Stimulated activated CD4-positive, alpha-beta T cell treated with anti-CD3 and anti-CD28 coated beads, Interleukin-4, amount 100 ng/mL, for 24 hours (primary cell): Measurements from ENCODE around the gene MT1F.
"Not testable (repeated sequence)": the region's sequence is repeated elsewhere in the genome, so short reads cannot be mapped to it uniquely, and the experiment has no call there.

Source experiments
- DNase-seq: peaks from one replicate; pipeline ENCODE4 v3.0.0-alpha.2; 2020

The MT1F gene

GRCh38 chr16:56645838-56646237, 11.9 kb upstream of the MT1F start:
- no peak for DNase-seq

GRCh38 chr16:56647641-56648431, 9.9 kb upstream of the MT1F start:
- DNase-seq: no peak

DNA sequence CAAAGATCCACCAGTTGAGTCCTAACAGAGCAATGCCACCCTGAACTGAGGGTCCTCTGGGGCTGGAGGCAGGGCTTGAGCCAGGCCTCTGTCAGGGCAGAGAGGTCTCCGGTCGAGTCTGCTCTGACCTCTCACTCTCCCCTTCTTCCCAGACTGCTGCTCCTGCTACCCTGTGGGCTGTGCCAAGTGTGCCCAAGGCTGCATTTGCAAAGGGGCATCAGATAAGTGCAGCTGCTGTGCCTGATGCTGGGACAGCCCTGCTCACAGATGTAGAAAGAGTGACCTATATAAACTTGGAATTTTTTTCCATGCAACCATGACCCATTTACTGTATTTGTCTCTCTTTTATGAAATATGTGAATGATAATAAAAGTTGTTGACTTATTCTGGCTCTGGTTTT, 8.5 kb upstream of the MT1F start:
- no peak for DNase-seq

DNA sequence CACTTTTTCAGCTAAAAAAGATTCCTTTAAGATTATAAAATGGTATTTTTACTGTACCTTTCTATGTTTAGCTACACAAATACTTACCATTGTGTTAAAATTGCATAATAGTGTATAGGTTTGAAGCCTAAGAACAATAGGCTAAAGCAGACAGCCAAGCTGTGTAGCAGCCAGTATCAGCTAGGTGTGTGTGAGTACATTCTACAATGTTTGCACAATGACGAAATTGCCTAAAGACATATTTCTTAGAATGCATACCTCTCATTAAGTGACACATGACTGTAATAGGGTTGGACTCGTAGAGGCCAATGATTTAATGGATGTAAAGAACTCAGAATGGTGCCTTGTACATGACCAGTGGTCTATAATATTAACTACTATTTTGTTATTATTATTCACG, 7.9 kb upstream of the MT1F start:
- no peak for DNase-seq

- no peak for DNase-seq
These were observed 6.2 kb upstream of the MT1F start, which contains the start of gene MT1B for GRCh38 chr16:56651586-56651985. TSS of gene MT1B (plus strand) at chr16:56651886. CDS start at chr16:56651954, 68 bp downstream.

GRCh38 chr16:56652600-56652999, 5.2 kb upstream of the MT1F start:
- no peak for DNase-seq

DNA sequence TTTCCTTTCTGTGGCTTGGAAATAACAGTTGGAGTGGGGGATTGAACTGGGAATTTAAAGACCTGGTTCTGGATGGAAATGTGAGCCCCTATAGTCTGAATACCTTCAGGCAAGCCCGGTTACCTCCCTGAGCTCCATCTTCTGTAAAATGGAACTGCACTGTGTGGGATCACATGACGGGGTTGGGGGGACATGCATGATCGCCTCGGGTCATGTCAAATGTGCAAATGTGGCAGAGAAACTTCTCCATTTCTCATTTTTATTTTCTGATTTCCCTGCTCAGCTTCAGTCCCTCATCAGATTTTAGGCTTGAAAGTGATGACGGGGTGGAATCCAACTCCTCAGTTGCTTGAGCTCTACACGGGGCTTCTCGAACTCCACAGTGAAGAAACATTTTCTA, 4.5 kb upstream of the MT1F start:
- DNase-seq: no peak

GRCh38 chr16:56658327-56658875, 642 bp downstream of the MT1F start:
- DNase-seq: no peak

DNA sequence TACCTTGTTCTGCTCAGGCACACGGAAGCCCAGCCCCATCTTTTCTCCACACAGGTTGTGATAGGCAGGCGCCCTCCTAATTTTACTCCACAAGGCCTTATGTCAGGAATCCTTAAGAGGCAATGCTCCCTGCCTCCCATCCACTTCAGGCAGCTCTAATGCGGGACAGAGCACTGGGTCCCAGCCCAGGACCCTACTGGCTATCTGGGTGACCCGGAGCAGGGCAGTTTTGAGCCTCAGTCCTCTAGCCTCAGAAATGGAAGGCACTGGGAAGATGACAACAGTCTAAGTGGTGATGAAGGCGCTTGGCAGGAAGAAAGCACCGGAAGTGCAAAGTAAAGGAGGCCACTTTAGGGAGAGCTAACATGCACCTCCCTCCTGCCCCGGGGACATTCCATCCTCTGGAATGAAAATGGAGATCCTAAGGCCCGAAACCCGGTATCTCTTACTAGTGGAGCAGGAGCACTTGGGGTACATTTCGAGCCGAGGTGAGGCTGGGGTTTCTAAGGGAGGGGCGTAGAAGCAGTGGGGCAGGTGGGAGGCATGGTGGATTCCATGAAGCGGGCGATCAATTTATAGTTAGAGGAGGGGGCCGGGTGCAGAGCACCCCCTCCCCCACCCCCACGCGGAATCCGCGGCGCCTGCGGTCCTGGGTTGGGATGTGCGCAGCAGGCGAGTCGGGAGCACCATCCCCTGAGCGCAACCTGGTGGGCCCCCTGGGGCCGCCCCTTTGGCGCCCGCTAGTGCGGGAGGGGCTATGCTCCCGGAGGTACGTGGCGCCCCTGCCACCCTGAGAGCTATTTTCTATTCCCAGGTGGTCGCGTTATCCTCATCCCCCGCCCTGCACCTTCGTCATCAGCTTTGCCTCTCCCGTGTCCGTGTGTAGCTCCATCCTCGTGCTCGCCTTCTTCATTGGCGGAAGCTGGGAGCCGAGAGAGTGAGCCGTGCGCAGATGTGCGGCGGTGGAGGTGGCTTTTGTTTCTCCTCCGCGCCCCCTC, 4.9 kb downstream of the MT1F start:
- DNase-seq: peak; percentile 47

GRCh38 chr16:56664506-56664905, 6.7 kb downstream of the MT1F start:
- DNase-seq: no peak

DNA sequence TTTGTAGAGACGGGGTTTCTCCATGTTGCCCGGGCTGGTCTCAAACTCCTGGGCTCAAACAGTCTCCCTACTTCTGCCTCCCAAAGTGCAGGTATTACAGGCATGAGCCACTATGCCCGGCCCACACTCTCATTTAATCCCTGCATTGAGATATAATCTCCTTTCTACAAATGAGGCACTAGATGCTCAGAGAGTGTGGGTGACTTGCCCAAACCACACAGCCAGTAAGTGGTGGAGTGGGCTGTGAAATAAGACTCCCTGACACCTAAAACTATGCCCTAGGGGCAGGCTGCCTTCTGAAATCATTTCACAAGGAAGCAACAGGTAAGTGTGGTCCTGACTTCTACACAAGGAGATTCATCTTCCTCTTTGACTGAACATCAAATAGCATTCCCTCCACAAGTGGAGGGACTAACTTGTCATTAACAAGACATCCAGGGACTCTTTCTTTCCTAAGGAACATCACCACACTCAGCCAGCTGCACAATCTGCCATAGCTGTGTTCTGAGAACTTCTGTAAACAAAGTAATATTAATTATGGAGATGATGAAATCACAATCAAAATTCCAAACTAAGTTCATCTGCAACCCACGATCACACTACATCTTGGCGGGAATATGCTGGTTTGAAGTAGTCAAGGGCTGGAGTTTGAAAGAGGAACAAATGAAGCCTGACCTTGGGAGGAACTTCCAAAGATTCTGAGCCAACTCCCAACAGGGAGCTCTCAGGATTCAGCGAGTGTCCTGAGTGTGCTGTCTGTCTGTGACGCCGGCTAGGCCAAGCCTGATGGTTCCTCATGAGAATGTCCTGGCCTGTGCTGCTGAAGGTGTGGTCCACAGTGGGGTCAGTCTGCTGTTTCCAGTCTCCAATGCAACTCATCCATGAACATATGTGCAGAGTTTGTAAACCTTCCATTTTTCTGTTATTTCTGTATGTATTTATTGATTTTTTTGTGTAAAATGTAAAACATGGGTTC, 7.8 kb downstream of the MT1F start:
- not testable (repeated sequence) for DNase-seq

GRCh38 chr16:56667581-56668571, 10.1 kb downstream of the MT1F start, which contains the start of gene MT1G:
TSS of gene MT1G (minus strand) at chr16:56668065. CDS start at chr16:56667993, 72 bp downstream.
- peak; percentile 30 for DNase-seq

DNA sequence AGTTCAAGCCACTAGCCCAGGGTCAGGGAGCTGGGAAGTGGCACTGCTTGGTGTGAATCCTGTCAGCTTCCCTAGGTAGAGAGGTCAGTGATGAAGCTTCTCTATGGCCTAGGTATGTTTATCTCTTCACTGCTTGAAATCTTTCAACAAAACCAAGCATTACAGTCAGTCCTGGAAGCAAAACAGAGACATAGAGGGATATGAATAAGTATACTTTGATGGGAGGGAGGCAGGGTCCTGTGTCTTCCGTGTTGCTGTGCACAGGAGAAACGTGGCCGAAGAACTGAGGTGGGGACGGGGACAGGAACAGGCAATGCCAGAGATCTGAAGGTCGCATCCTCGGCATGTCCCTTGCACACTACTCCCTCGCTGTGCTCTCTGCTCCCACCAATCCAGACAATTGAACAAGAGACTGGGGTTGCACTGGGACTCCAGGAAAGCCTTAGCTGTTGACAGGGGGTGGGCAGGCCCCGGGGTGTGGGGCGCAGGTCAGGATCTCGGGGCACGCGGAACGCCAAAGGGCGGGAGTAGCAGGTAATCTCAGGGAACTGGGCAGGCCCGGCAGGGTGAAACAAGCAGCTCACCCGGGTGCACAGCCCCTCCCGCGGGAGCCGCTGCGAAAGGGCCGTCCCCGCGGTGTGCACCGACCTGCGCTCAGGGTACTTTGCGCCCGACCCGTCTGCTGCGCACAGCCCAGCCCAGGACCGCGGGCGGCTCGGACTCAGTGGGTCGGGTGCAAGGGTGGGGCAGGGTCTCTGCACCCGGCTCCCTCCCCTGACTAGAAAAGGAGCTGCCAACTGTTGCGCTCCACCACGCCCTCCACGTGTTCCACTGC, 11.5 kb downstream of the MT1F start, which contains the start of gene MT1H:
Gene MT1H, plus strand, starts transcription at position 810 of the 835 bp plus-strand sequence. CDS start 71 bp downstream, outside the sequence.
- no peak for DNase-seq

GRCh38 chr16:56669840-56670619, 12.3 kb downstream of the MT1F start:
- DNase-seq: no peak

- no peak for DNase-seq
These were observed 12.8 kb downstream of the MT1F start for GRCh38 chr16:56670620-56670934.

GRCh38 chr16:56671691-56672090, 13.9 kb downstream of the MT1F start:
- DNase-seq: not testable (repeated sequence)

GRCh38 chr16:56672171-56672570, 14.4 kb downstream of the MT1F start:
- not testable (repeated sequence) for DNase-seq

DNA sequence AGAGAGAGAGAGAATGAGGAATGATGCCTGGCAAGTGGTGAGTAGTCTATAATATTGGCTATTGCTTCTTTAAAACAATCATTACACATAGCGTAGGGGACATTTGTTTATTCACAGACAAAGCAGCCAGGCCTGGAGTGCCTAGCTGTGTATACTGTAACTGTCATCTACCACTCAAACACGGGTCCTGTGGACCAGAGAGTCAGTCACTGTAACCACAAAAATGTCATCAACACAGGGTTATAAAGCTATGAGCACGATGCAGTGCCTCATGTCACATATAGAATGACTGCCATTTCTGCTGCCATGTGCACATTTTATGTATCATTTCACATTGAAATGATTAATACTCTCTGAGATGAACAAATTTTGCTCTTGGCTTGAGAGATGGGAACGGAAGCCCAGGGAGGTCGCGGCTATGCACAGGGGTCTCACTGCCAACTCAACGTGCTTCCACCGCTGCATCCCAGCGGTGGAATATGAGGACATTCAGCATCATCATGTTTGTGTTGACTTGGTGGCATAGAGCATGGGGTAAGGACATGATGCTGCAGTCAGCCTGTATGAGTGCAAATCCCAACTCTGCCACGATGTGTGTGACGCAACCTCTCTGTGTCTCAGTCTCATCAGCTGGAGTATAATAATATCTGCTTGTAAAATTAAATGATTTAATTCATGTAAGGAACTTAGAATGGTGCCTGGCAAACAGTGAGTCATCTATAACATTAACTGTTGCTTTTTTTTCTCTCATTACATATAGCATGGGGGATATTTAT, 15.2 kb downstream of the MT1F start:
- DNase-seq: no peak
